Spleen (tissue), 11 donors: ENCODE data around the gene EDRF1. TPM values are rescaled to one million over a fixed set of nuclear protein-coding genes. Genes with fewer than 3 reads are reported as not detected.

Experiments
- DNase-seq: peaks from one replicate; pipeline ENCODE4 v3.0.0-alpha.2; 2020
- H3K27ac ChIP-seq, 8 donors: fragments of 200-600 bp; sonication (generic) in 7 of 8; 1 replicate in 4 of 8; 2 replicates in 4 of 8; pipeline versions ENCODE4 v1.5.0 to v1.8.0; 2016 to 2021; ENCODE audit warnings: inconsistent platforms in 4 of 8, mild to moderate bottlenecking in 4 of 8, moderate library complexity in 1 of 8
- H3K27me3 ChIP-seq, 7 donors: fragments of 200-600 bp; sonication (generic) in 6 of 7; replicated peaks in 1 of 7; 1 replicate in 4 of 7; 2 replicates in 3 of 7; pipeline versions ENCODE4 v1.5.0 to v1.8.0; 2016 to 2021; ENCODE audit warnings: inconsistent platforms in 3 of 7, mild to moderate bottlenecking in 1 of 7
- H3K36me3 ChIP-seq, 6 donors: fragments of 200-600 bp; sonication (generic) in 5 of 6; 1 replicate in 4 of 6; 2 replicates in 2 of 6; pipeline versions ENCODE4 v1.5.0 to v1.8.0; 2016 to 2021; ENCODE audit warnings: inconsistent platforms in 2 of 6
- H3K4me1 ChIP-seq, 6 donors: fragments of 200-600 bp; sonication (generic) in 5 of 6; 1 replicate in 3 of 6; 2 replicates in 3 of 6; pipeline versions ENCODE4 v1.5.0 to v1.8.0; 2016 to 2021; ENCODE audit warnings: inconsistent platforms in 3 of 6
- H3K4me3 ChIP-seq, 8 donors: fragments of 200-600 bp; sonication (generic) in 7 of 8; 1 replicate in 4 of 8; 2 replicates in 4 of 8; pipeline versions ENCODE4 v1.5.0 to v1.8.0; 2016 to 2021; ENCODE audit warnings: inconsistent platforms in 4 of 8, mild to moderate bottlenecking in 4 of 8, moderate library complexity in 2 of 8
- H3K9me3 ChIP-seq, 8 donors: fragments of 200-600 bp; sonication (generic) in 7 of 8; 1 replicate in 4 of 8; 2 replicates in 4 of 8; pipeline versions ENCODE4 v1.5.0 to v1.8.0; 2016 to 2021; ENCODE audit warnings: inconsistent platforms in 4 of 8
- POLR2A ChIP-seq, 3 donors: fragments of 450-650 bp; IDR thresholded peaks; one replicate each; pipeline ENCODE4 v1.5.1; 2017; ENCODE audit warnings: antibody characterized with exemption in 3 of 3, mild to moderate bottlenecking in 1 of 3
- POLR2AphosphoS5 ChIP-seq, 3 donors: sonication (generic); formaldehyde crosslinking; IDR thresholded peaks; one replicate each; pipeline ENCODE4 v1.5.1; 2017; ENCODE audit warnings: antibody characterized with exemption in 3 of 3
- WGBS, 5 donors: extraction: QIAGEN DNeasy Blood & Tissue Kit in 3 of 5; methylation state at CpG; one replicate each; pipeline versions ENCODE4 v1.1.5 to v1.1.7; 2013 to 2018; 5-methylcytosine and 5-hydroxymethylcytosine counted together
- intact Hi-C: fragments of 100-400 bp; cut with DNase I; formaldehyde crosslinking; loops from one replicate; pipeline ENCODE4 v1.15.0; 2023; ENCODE audit warnings: low total_unique reads
- polyA plus RNA-seq, 3 donors: library from polyadenylated mRNA; stranded (reverse); fragments of 200-250 nt; gene quantifications; one replicate each; pipeline ENCODE4 v1.2.1, GENCODE V29; 2013
- total RNA-seq, 7 donors: library from RNA; depleted of rRNA in 3 of 7; stranded (reverse); fragments of >200 nt in 3 of 7; fragmentation: NEBNext Ultra II Directional in 4 of 7; extraction: Animal tissue kit (Norgen Biotek cat#: 25700) in 4 of 7; gene quantifications; one replicate each; pipeline versions ENCODE4 v1.1.0 to v1.2.1, GENCODE V29; 2016 to 2021
- TF ChIP-seq, protein P1 (sequence below), 11 experiments: fragments of 200-600 bp in 7 of 11; fragments of 450-650 bp in 4 of 11; sonication (generic) in 4 of 11; IDR thresholded peaks in 8 of 11; conservative IDR thresholded peaks in 3 of 11; 1 replicate in 7 of 11; 2 replicates in 4 of 11; pipeline versions ENCODE4 v1.4.0 to v1.8.0; 2016 to 2021; ENCODE audit warnings: antibody characterized with exemption in 11 of 11, inconsistent platforms in 4 of 11, mild to moderate bottlenecking in 1 of 11
- donor health status: healthy with polysubstance abuse.
- donor health status: DM: no; HTN: no; CAD: no; lungs with moderate emphysema.
- donor health status: DM: no; HTN: no; CAD: no.
- donor health status: Bipolar disorder and iron deficiency.
- donor health status: healthy.
- donor health status: DM: no; HTN: no; CAD: no.
- donor health status: DM: yes; HTN: yes; CAD: no.

Gene EDRF1
- total and polyA plus RNA-seq, 10 donors = 17.8 to 47.5 (median 34.3) TPM

DNA sequence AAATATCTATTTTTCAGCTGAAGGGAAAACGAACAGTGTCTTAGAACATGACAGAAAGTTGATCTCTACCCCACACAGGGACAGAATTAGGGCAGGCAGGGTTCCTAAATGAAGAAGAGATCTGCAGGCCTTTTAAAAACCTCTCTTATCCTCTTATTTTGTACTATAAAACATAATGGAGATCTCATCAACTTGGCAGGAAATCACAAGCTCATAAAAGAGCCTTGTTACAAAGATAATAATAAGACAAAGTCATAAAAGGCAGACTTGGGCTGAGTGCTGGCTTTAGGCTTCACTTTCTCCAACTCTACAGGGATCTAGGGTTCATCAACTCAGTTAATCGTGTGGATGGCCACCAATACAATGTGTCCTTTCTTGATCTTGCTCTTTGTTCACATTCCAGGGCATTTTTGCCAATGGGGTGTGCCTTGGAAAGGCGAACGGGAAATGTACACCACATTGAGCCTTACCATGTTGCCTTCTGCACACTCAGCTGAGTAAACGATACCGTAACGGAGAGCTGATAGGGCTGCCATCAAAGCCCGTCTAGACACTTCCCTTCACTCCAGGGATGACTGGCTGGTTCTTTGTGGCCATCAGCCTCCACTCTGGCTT is 29.4 kb upstream of the EDRF1 start:
- WGBS, 5 donors = 85 to 93% (median 89%) methylated on average over 8 of the region's 8 CpGs
- H3K27ac ChIP-seq = no peak overlapping the region
- H3K4me3 ChIP-seq = no peak overlapping the region
- H3K27me3 ChIP-seq = peaks cover 0 to 13% (median 0%) of the 10 kb centered on the region in 7 donors
- intact Hi-C loops = no loop called here
- TF ChIP-seq POLR2AphosphoS5 (IDR thresholded peaks at IDR 0.05) (no peak), POLR2A (IDR thresholded peaks at IDR 0.05) (no peak)
- TF ChIP-seq, protein P1, sequence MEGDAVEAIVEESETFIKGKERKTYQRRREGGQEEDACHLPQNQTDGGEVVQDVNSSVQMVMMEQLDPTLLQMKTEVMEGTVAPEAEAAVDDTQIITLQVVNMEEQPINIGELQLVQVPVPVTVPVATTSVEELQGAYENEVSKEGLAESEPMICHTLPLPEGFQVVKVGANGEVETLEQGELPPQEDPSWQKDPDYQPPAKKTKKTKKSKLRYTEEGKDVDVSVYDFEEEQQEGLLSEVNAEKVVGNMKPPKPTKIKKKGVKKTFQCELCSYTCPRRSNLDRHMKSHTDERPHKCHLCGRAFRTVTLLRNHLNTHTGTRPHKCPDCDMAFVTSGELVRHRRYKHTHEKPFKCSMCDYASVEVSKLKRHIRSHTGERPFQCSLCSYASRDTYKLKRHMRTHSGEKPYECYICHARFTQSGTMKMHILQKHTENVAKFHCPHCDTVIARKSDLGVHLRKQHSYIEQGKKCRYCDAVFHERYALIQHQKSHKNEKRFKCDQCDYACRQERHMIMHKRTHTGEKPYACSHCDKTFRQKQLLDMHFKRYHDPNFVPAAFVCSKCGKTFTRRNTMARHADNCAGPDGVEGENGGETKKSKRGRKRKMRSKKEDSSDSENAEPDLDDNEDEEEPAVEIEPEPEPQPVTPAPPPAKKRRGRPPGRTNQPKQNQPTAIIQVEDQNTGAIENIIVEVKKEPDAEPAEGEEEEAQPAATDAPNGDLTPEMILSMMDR (IDR thresholded peaks at IDR 0.05 in 8 of 11, conservative IDR thresholded peaks at IDR 0.05 in 3 of 11) = no peak
- H3K36me3 ChIP-seq = no peaks in the 10 kb centered on the region
- DNase-seq = no peak
- no peaks in the 10 kb centered on the region for H3K4me1 ChIP-seq
- H3K9me3 ChIP-seq = no peaks in the 10 kb centered on the region

DNA sequence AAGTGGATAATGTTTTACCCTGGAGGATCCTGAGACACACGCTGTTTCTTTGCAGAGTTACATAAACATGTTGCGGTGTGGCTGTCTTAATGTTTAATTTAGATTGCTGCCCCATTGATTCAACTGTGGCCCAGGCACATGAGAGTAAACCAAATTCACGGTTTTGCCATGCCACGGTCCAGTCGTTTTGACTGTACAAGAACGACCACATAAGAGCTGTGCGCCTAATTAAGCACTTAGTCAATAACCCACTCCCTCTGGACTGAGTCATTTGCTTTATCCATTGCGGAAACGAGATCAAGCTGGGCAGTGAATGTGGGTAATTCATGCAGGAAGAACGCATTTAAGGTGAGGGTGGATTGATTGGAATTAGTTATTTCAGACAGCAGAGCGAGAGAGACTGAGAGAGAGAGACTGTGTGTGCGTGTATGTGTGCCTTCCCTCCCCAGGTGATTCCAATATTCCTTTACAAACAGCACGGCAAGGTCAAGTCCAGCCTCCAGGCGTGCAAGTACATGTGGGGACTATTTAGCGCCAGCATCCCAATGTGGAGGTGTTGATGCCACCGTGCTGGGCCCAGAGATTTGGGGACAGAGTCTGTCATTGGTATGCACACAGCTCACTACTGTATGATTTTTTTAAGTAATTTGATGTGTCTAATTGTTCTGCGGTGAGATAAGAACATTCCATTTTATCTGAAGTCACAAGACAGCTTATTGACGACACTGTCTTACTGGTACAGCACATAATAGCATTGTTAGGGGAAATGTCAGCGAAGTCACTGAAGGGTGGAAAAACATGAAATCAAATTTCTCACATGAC is 28.1 kb upstream of the EDRF1 start:
- Histone ChIP-seq H3K4me3 (no peak overlapping the region), H3K27me3 (peaks cover 0 to 13% (median 0%) of the 10 kb centered on the region in 7 donors), H3K9me3 (no peaks in the 10 kb centered on the region), H3K4me1 (no peaks in the 10 kb centered on the region), H3K27ac (no peak overlapping the region), H3K36me3 (no peaks in the 10 kb centered on the region)
- 85 to 87% (median 86%) methylated on average over 19 of the region's 19 CpGs for WGBS, 5 donors
- no peak for TF ChIP-seq POLR2A (IDR thresholded peaks at IDR 0.05)
- TF ChIP-seq POLR2AphosphoS5 (IDR thresholded peaks at IDR 0.05) = no peak
- TF ChIP-seq, protein P1 (IDR thresholded peaks at IDR 0.05 in 8 of 11, conservative IDR thresholded peaks at IDR 0.05 in 3 of 11) = no peak
- intact Hi-C loops = no loop called here
- DNase-seq = no peak

DNA sequence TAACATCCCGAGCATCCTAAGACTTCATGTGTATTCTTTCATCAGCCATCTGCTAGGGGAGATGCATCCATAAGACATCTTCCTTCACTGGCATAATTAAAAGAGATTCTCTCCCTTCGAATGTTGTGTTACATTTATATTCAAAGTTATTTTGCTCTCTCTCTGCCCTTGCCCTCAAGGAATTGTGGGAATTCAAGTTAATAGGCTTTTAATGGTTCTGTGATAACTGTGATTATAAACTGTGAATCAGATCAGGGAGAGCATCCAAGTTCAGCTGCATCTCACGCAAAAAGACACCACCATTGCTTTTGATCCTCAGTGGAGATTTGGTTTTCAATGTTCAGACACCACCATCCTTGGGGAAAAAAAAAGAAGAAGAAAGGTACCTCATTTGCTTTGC is 27.3 kb upstream of the EDRF1 start:
- 48 to 70% (median 55%) methylated on average over 3 of the region's 3 CpGs for WGBS, 5 donors
- intact Hi-C loops = no loop called here
- TF ChIP-seq, protein P1 (IDR thresholded peaks at IDR 0.05 in 8 of 11, conservative IDR thresholded peaks at IDR 0.05 in 3 of 11) = no peak
- no peak for TF ChIP-seq POLR2AphosphoS5 (IDR thresholded peaks at IDR 0.05)
- no peak for TF ChIP-seq POLR2A (IDR thresholded peaks at IDR 0.05)
- Histone ChIP-seq H3K4me3 (no peak overlapping the region), H3K36me3 (no peaks in the 10 kb centered on the region), H3K27me3 (peaks cover 0 to 13% (median 0%) of the 10 kb centered on the region in 7 donors), H3K27ac (no peak overlapping the region), H3K9me3 (no peaks in the 10 kb centered on the region), H3K4me1 (no peaks in the 10 kb centered on the region)
- no peak for DNase-seq
